Suprapubic skin (tissue), 4 donors: ENCODE data around the gene P2RY2. TPM values are rescaled to one million over a fixed set of nuclear protein-coding genes. Genes with fewer than 3 reads are reported as not detected.

ENCODE experiments used
- DNase-seq, 2 donors: peaks; one replicate each; pipeline ENCODE4 v3.0.0-alpha.2; 2019; ENCODE audit warnings: low spot score in 2 of 2
- H3K27ac ChIP-seq: fragments of 200-600 bp; sonication (generic); one replicate; pipeline ENCODE4 v1.5.1; 2019
- H3K27me3 ChIP-seq: fragments of 200-600 bp; sonication (generic); one replicate; pipeline ENCODE4 v1.5.1; 2019
- H3K36me3 ChIP-seq: fragments of 200-600 bp; sonication (generic); one replicate; pipeline ENCODE4 v1.5.1; 2019
- H3K4me1 ChIP-seq: fragments of 200-600 bp; sonication (generic); one replicate; pipeline ENCODE4 v1.5.1; 2019
- H3K4me3 ChIP-seq: fragments of 200-600 bp; sonication (generic); one replicate; pipeline ENCODE4 v1.5.1; 2019; ENCODE audit warnings: mild to moderate bottlenecking
- H3K9me3 ChIP-seq: fragments of 200-600 bp; sonication (generic); one replicate; pipeline ENCODE4 v1.5.1; 2019
- EP300 ChIP-seq: sonication (generic); formaldehyde crosslinking; IDR thresholded peaks from one replicate; pipeline ENCODE4 v1.6.1; 2017; ENCODE audit warnings: antibody characterized with exemption
- POLR2A ChIP-seq, 2 donors: fragments of 450-650 bp; IDR thresholded peaks; one replicate each; pipeline ENCODE4 v1.6.1; 2017; ENCODE audit warnings: antibody characterized with exemption in 2 of 2, mild to moderate bottlenecking in 2 of 2, moderate library complexity in 2 of 2
- POLR2AphosphoS5 ChIP-seq, 3 donors: sonication (generic); formaldehyde crosslinking; IDR thresholded peaks; one replicate each; pipeline ENCODE4 v1.6.1; 2017; ENCODE audit warnings: antibody characterized with exemption in 3 of 3
- WGBS: methylation state at CpG from one replicate; pipeline ENCODE4 v1.1.5; 2018; 5-methylcytosine and 5-hydroxymethylcytosine counted together
- total RNA-seq, 4 donors: library from RNA; depleted of rRNA; stranded (reverse); fragments of >200 nt; gene quantifications; one replicate each; pipeline ENCODE4 v1.1.0, GENCODE V29; 2016
- TF ChIP-seq, protein P1 (sequence below), 2 donors: fragments of 200-600 bp in 1 of 2; fragments of 450-650 bp in 1 of 2; sonication (generic) in 1 of 2; IDR thresholded peaks; one replicate each; pipeline ENCODE4 v1.5.1; 2016 to 2019; ENCODE audit warnings: antibody characterized with exemption in 2 of 2, mild to moderate bottlenecking in 1 of 2, moderate library complexity in 1 of 2

P2RY2 gene
- total RNA-seq, 4 donors from 2014 or later: 5.5 to 15.9 (median 12.8) TPM

DNA sequence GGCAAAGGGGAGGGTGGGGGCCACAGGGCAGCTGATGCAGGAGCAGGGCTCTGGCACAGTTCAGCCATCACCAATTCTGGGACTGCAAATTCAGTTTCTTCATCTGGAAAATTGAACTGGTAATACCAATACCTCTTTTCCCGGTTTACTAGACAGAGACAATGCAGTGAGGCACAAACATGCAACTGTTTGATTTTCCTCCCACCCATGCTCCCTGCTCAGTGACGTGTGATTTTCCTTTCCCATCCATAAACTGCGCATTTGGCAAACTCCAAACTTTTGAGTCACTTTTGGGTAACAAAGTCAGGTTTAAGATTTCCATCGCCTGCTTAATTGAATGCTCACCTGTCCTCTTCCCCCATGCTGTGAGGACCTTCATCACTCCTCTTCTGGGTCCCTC is 23.2 kb downstream of the P2RY2 start:
- Histone ChIP-seq H3K4me1 (peaks cover 22% of the 10 kb centered on the region), H3K4me3 (no peak overlapping the region), H3K27me3 (no peaks in the 10 kb centered on the region), H3K9me3 (no peaks in the 10 kb centered on the region), H3K27ac (no peak overlapping the region), H3K36me3 (no peaks in the 10 kb centered on the region)
- TF ChIP-seq POLR2AphosphoS5 (IDR thresholded peaks at IDR 0.05): no peak
- TF ChIP-seq, protein P1, sequence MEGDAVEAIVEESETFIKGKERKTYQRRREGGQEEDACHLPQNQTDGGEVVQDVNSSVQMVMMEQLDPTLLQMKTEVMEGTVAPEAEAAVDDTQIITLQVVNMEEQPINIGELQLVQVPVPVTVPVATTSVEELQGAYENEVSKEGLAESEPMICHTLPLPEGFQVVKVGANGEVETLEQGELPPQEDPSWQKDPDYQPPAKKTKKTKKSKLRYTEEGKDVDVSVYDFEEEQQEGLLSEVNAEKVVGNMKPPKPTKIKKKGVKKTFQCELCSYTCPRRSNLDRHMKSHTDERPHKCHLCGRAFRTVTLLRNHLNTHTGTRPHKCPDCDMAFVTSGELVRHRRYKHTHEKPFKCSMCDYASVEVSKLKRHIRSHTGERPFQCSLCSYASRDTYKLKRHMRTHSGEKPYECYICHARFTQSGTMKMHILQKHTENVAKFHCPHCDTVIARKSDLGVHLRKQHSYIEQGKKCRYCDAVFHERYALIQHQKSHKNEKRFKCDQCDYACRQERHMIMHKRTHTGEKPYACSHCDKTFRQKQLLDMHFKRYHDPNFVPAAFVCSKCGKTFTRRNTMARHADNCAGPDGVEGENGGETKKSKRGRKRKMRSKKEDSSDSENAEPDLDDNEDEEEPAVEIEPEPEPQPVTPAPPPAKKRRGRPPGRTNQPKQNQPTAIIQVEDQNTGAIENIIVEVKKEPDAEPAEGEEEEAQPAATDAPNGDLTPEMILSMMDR (IDR thresholded peaks at IDR 0.05): no peak
- TF ChIP-seq EP300: no peak
- TF ChIP-seq POLR2A (IDR thresholded peaks at IDR 0.05): no peak
- 90% methylated on average over 4 of the region's 4 CpGs for WGBS
- no peak for DNase-seq

DNA sequence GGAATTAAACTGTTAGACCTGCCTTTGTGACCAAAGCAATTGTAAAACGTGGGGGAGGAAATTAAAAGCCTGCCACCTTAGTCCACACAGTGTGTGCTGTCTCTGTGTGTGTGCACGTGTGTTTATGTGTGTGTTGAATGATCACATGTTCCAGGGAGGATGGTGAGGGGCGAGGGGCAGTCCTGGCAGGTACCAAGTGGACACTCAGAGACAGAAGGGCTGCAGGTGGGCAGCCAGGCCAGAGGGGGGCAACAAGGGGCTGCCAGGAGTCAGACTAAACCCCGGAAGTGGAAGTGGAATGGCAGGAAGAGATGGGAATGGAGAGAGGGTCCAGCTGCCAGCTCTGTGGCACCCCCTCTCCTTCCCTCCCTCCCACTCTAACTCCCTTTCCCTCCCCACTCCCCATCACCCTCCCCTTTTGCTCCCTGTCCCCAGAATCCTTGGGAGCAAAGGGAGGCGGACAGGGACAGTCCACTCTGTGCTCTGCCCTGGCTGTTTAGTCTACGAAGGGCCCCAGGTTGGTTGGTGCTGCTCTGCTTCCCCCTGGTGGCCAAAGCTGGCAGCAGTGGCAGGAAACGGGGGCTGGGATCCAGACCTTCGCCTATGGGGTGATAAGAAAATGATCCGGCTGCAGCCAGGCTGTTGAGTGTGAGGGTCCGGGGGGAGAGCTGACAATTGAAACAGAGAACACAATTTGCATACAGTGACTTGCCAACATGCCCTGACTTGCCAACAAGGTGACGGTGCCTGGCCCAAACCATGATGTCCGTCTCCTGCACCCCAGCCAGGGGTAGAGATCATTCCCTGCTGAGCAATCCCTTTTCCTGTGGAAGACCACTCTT is 24.4 kb downstream of the P2RY2 start:
- 30% methylated on average over 12 of the region's 12 CpGs for WGBS
- TF ChIP-seq POLR2A (IDR thresholded peaks at IDR 0.05) (no peak), POLR2AphosphoS5 (IDR thresholded peaks at IDR 0.05) (no peak), EP300 (no peak)
- TF ChIP-seq, protein P1 (IDR thresholded peaks at IDR 0.05): peak; percentile 50 to 83
- Histone ChIP-seq H3K27me3 (no peaks in the 10 kb centered on the region), H3K4me1 (peaks cover 22% of the 10 kb centered on the region), H3K4me3 (peak overlapping the region; percentile 18), H3K9me3 (no peaks in the 10 kb centered on the region), H3K27ac (no peak overlapping the region), H3K36me3 (no peaks in the 10 kb centered on the region)
- peak in 1 of 2 donors; percentile 74 for DNase-seq

DNA sequence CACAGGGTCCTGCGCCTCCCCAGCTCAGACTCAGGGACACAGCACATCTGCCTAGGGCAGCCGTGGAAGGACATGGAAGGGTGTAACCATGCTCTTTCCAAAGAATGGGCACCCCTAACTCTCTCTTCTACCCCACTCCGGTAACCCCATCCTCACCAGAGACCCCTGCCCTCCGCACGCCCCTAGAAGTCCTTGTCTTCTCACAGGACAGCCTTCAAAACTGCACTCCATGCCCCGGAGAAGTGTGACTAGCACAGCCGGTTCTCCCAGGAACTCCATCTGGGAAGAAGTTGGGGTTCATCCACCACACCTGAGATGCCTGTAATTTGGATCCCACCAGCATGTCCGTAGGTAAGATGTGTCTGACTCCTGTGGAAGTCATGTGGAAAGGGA is 25.0 kb downstream of the P2RY2 start:
- H3K9me3 ChIP-seq: no peaks in the 10 kb centered on the region
- TF ChIP-seq EP300: no peak
- TF ChIP-seq POLR2A (IDR thresholded peaks at IDR 0.05): no peak
- TF ChIP-seq POLR2AphosphoS5 (IDR thresholded peaks at IDR 0.05): no peak
- TF ChIP-seq, protein P1 (IDR thresholded peaks at IDR 0.05): no peak
- H3K4me1 ChIP-seq: peaks cover 22% of the 10 kb centered on the region
- 74% methylated on average over 7 of the region's 8 CpGs for WGBS
- H3K27me3 ChIP-seq: no peaks in the 10 kb centered on the region
- no peak overlapping the region for H3K4me3 ChIP-seq
- no peak overlapping the region for H3K27ac ChIP-seq
- peak in 1 of 2 donors; percentile 48 for DNase-seq
- H3K36me3 ChIP-seq: no peaks in the 10 kb centered on the region

DNA sequence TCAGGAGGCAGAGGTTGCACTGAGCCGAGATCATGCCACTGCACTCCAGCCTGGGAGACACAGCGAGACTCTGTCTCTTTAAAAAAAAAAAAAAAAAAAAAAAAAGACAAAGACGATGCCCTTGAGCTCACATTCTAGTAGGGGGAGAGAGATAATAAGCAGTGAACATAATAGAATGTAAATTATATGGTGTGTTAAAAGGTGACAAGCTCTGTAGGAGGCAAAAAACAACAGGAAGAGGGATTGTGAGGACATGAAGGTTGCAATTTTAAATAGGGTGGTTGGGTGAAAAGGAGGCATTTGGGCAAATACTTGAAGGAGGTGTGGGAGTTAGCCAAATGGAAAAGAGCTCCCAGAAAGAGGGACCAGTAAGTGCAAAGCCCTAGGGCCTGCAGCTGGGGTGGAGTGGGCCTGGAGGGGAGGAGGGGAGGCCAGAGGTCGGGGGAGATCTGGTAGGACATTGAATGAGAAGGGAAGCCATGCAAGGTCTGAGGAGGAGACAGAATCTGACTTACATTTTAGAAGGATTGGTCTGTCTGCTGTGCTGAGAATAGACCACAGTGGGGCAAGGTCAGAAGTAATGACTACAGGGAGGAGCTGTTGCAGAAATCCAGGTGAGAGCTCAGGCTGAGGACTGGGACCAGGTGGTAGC is 26.6 kb downstream of the P2RY2 start:
- peak in 1 of 2 donors; percentile 21 for DNase-seq
- H3K9me3 ChIP-seq: no peaks in the 10 kb centered on the region
- 69% methylated on average over 4 of the region's 4 CpGs for WGBS
- no peaks in the 10 kb centered on the region for H3K36me3 ChIP-seq
- TF ChIP-seq POLR2A (IDR thresholded peaks at IDR 0.05) (no peak), POLR2AphosphoS5 (IDR thresholded peaks at IDR 0.05) (no peak), EP300 (no peak)
- TF ChIP-seq, protein P1 (IDR thresholded peaks at IDR 0.05): no peak
- H3K27ac ChIP-seq: no peak overlapping the region
- peaks cover 19% of the 10 kb centered on the region for H3K4me1 ChIP-seq
- no peaks in the 10 kb centered on the region for H3K27me3 ChIP-seq
- H3K4me3 ChIP-seq: no peak overlapping the region

DNA sequence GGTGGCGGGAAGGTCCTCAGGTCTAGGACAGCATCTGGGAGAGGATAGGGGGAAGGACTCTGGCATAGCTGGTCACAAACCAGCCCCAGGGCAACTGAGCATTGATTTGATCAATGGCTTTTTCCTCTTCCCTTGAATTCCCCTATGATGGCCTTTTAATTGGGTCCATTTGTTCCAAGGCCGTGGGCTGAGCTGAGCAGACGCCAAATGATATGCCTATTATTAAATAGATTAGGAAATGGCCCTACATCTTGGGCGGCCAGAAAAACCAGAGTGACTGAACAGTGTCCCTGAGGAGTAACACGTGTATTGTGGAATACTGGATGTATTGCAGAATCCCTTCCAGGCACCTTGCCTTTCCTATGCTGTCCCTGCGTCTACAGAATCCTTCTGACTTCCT is 27.4 kb downstream of the P2RY2 start:
- Histone ChIP-seq H3K9me3 (no peaks in the 10 kb centered on the region), H3K36me3 (no peaks in the 10 kb centered on the region), H3K27me3 (no peaks in the 10 kb centered on the region), H3K4me3 (no peak overlapping the region), H3K27ac (no peak overlapping the region), H3K4me1 (peaks cover 12% of the 10 kb centered on the region)
- WGBS: 65% methylated on average over 6 of the region's 6 CpGs
- peak in 1 of 2 donors; percentile 32 for DNase-seq
- TF ChIP-seq EP300 (no peak), POLR2AphosphoS5 (IDR thresholded peaks at IDR 0.05) (no peak), POLR2A (IDR thresholded peaks at IDR 0.05) (no peak)
- TF ChIP-seq, protein P1 (IDR thresholded peaks at IDR 0.05): no peak
